H1 (cell line): ENCODE measurements around the gene MRPL1. TPM values are rescaled to one million over a fixed set of nuclear protein-coding genes. Genes with fewer than 3 reads are reported as not detected.

Experiments used
- CTCF ChIA-PET: fragments of 300-600 bp; sonication (Branson Sonifier 250); formaldehyde crosslinking; loops from one replicate; lab custom pipeline; 2021; ENCODE audit not compliant: partially characterized antibody; lab: Charles Lee
- POLR2A ChIA-PET: fragments of 300-600 bp; sonication (Branson Sonifier 250); formaldehyde crosslinking; loops from one replicate; lab custom pipeline; 2021; ENCODE audit warnings: inconsistent platforms; ENCODE audit not compliant: partially characterized antibody; lab: Charles Lee
- DNase-seq, 2 experiments: peaks; one replicate each; pipeline versions ENCODE4 v3.0.0 to v3.0.0-alpha.2; 2010 to 2022; ENCODE audit warnings: low spot score in 2 of 2, low read depth in 1 of 2, mixed read lengths in 1 of 2
- FAIRE-seq: peaks from 2 replicates; lab custom pipeline; 2011; peaks lifted over from hg19 to GRCh38; lab: Jason Lieb, UNC
- H2AFZ ChIP-seq: 2 replicates; pipeline ENCODE4 v1.8.1; 2012; ENCODE audit warnings: low read length, inconsistent platforms
- H2AK5ac ChIP-seq: 2 replicates; pipeline ENCODE4 v1.6.1; 2013; ENCODE audit warnings: low read depth, low read length
- H2BK120ac ChIP-seq: replicated peaks from 2 replicates; pipeline ENCODE3; 2013; ENCODE audit warnings: low read depth, low read length, inconsistent platforms
- H2BK12ac ChIP-seq: 2 replicates; pipeline ENCODE4 v1.6.1; 2013; ENCODE audit warnings: low read depth, low read length
- H2BK15ac ChIP-seq: 2 replicates; pipeline ENCODE4 v1.6.1; 2013; ENCODE audit warnings: low read length
- H2BK20ac ChIP-seq: 2 replicates; pipeline ENCODE4 v1.6.1; 2013; ENCODE audit warnings: low read length
- H2BK5ac ChIP-seq: 2 replicates; pipeline ENCODE4 v1.6.1; 2013; ENCODE audit warnings: low read depth, low read length
- H3K14ac ChIP-seq: 2 replicates; pipeline ENCODE4 v1.6.1; 2013; ENCODE audit warnings: inconsistent platforms; ENCODE audit not compliant: insufficient read length
- H3K18ac ChIP-seq: 2 replicates; pipeline ENCODE4 v1.6.1; 2013; ENCODE audit warnings: low read length; ENCODE audit errors: extremely low read depth
- H3K23ac ChIP-seq: 2 replicates; pipeline ENCODE4 v1.6.1; 2013; ENCODE audit warnings: inconsistent platforms; ENCODE audit not compliant: insufficient read length
- H3K23me2 ChIP-seq: 2 replicates; pipeline ENCODE4 v1.6.1; 2013; ENCODE audit warnings: low read depth, low read length
- H3K27ac ChIP-seq: 2 replicates; pipeline ENCODE4 v1.6.1; 2011; ENCODE audit warnings: low read depth, low read length, inconsistent platforms
- H3K27me3 ChIP-seq, 4 experiments: replicated peaks in 1 of 4; 1 replicate in 1 of 4; 2 replicates in 3 of 4; pipeline versions ENCODE4 v1.6.1 to v1.8.1; 2011 to 2013; ENCODE audit warnings: low read length in 3 of 4, mild to moderate bottlenecking in 3 of 4, inconsistent platforms in 2 of 4, mixed read lengths in 2 of 4, moderate library complexity in 1 of 4; ENCODE audit not compliant: control insufficient read depth in 3 of 4, insufficient read depth in 3 of 4; ENCODE audit errors: extremely low read depth in 1 of 4
- H3K36me3 ChIP-seq, 4 experiments: 2 replicates each; pipeline versions ENCODE4 v1.6.1 to v1.8.1; 2011 to 2013; ENCODE audit warnings: mild to moderate bottlenecking in 4 of 4, low read length in 3 of 4, moderate library complexity in 2 of 4, control low read depth in 1 of 4, inconsistent platforms in 1 of 4; ENCODE audit not compliant: insufficient read depth in 4 of 4, control insufficient read depth in 2 of 4
- H3K4ac ChIP-seq: replicated peaks from 2 replicates; pipeline ENCODE3; 2013; ENCODE audit warnings: low read length, low read depth, mixed read lengths, inconsistent platforms; ENCODE audit not compliant: insufficient read length
- H3K4me1 ChIP-seq, 4 experiments: replicated peaks in 1 of 4; 1 replicate in 1 of 4; 2 replicates in 3 of 4; pipeline versions ENCODE4 v1.6.1 to v1.8.1; 2011 to 2013; ENCODE audit warnings: low read length in 3 of 4, inconsistent platforms in 2 of 4, mixed read lengths in 1 of 4; ENCODE audit not compliant: insufficient read depth in 4 of 4, control insufficient read depth in 3 of 4
- H3K4me2 ChIP-seq, 2 experiments: 2 replicates each; pipeline versions ENCODE4 v1.6.1 to v1.8.1; 2011 to 2013; ENCODE audit warnings: low read depth in 2 of 2, low read length in 2 of 2, control low read depth in 1 of 2, inconsistent platforms in 1 of 2, mild to moderate bottlenecking in 1 of 2; ENCODE audit not compliant: insufficient read depth in 1 of 2
- H3K4me3 ChIP-seq, 4 experiments: fragments of 200-600, 300-600 bp in 1 of 4; sonication (generic), shearing (Covaris generic), sonication (Bioruptor Twin) in 1 of 4; 2 replicates each; pipeline versions ENCODE4 v1.5.1 to v1.8.1; 2011 to 2016; ENCODE audit warnings: low read length in 4 of 4, low read depth in 3 of 4, control low read depth in 2 of 4, inconsistent platforms in 2 of 4, mild to moderate bottlenecking in 2 of 4, mixed read lengths in 1 of 4, moderate library complexity in 1 of 4; ENCODE audit not compliant: insufficient read depth in 2 of 4; ENCODE audit errors: extremely low read depth in 1 of 4
- H3K56ac ChIP-seq: replicated peaks from 2 replicates; pipeline ENCODE3; 2013; ENCODE audit warnings: low read depth, mild to moderate bottlenecking, mixed read lengths, low read length, inconsistent platforms; ENCODE audit not compliant: insufficient read length
- H3K79me1 ChIP-seq: 2 replicates; pipeline ENCODE4 v1.6.1; 2013; ENCODE audit warnings: low read depth, low read length, control low read depth
- H3K79me2 ChIP-seq, 2 experiments: 2 replicates each; pipeline versions ENCODE4 v1.6.1 to v1.8.1; 2012 to 2013; ENCODE audit warnings: low read length in 2 of 2, mild to moderate bottlenecking in 2 of 2, inconsistent platforms in 1 of 2; ENCODE audit not compliant: insufficient read depth in 2 of 2, control insufficient read depth in 1 of 2
- H3K9ac ChIP-seq, 4 experiments: replicated peaks in 1 of 4; 1 replicate in 1 of 4; 2 replicates in 3 of 4; pipeline versions ENCODE4 v1.6.1 to v1.8.1; 2011 to 2013; ENCODE audit warnings: low read depth in 3 of 4, low read length in 3 of 4, control low read depth in 2 of 4, mild to moderate bottlenecking in 2 of 4, moderate library complexity in 2 of 4, inconsistent platforms in 1 of 4; ENCODE audit errors: extremely low read depth in 1 of 4
- H3K9me3 ChIP-seq, 2 experiments: 2 replicates each; pipeline versions ENCODE4 v1.6.1 to v1.8.1; 2012 to 2013; ENCODE audit warnings: mild to moderate bottlenecking in 2 of 2, moderate library complexity in 2 of 2, control low read depth in 1 of 2, inconsistent platforms in 1 of 2, low read depth in 1 of 2, low read length in 1 of 2, mixed read lengths in 1 of 2; ENCODE audit not compliant: insufficient read depth in 2 of 2
- H4K20me1 ChIP-seq, 2 experiments: replicated peaks in 1 of 2; 2 replicates each; pipeline versions ENCODE3 to v1.8.1; 2011 to 2013; ENCODE audit warnings: inconsistent platforms in 2 of 2, low read length in 2 of 2, mild to moderate bottlenecking in 1 of 2; ENCODE audit not compliant: insufficient read depth in 2 of 2, control insufficient read depth in 1 of 2
- H4K5ac ChIP-seq: 2 replicates; pipeline ENCODE4 v1.6.1; 2013; ENCODE audit warnings: low read length, low read depth, mixed read lengths, inconsistent platforms; ENCODE audit not compliant: insufficient read length
- H4K8ac ChIP-seq: 2 replicates; pipeline ENCODE4 v1.8.0; 2013; ENCODE audit warnings: mild to moderate bottlenecking, moderate library complexity, low read length, inconsistent platforms; ENCODE audit not compliant: insufficient read depth; ENCODE audit errors: extremely low read depth
- H4K91ac ChIP-seq: replicated peaks from 2 replicates; pipeline ENCODE3; 2013; ENCODE audit warnings: low read length, mixed read lengths, inconsistent platforms; ENCODE audit not compliant: insufficient read length
- BACH1 ChIP-seq: IDR thresholded peaks from 2 replicates; pipeline ENCODE4 v1.6.1; 2012; ENCODE audit warnings: low read length, improper control_type of control experiment
- CBX5 ChIP-seq: fragments of 300-800, 300-1000 bp; sonication (generic); IDR thresholded peaks from 2 replicates; pipeline ENCODE4 v1.7.1; 2016; ENCODE audit warnings: antibody characterized with exemption, low read length, low read depth
- CHD1 ChIP-seq: IDR thresholded peaks from 2 replicates; pipeline ENCODE4 v1.6.1; 2012; ENCODE audit warnings: low read depth, low read length, improper control_type of control experiment
- SIN3A ChIP-seq, 2 experiments: IDR thresholded peaks in 1 of 2; conservative IDR thresholded peaks in 1 of 2; 2 replicates each; pipeline ENCODE4 v1.6.1; 2011 to 2012; ENCODE audit warnings: low read length in 2 of 2, improper control_type of control experiment in 1 of 2, low read depth in 1 of 2, mild to moderate bottlenecking in 1 of 2
- SIRT6 ChIP-seq: IDR thresholded peaks from one replicate; pipeline ENCODE4 v1.7.1; 2012; ENCODE audit warnings: low read length, inconsistent platforms
- WGBS, 2 experiments: shearing (Covaris generic) in 1 of 2; methylation state at CpG; one replicate each; pipeline versions ENCODE4 v1.1.6 to v1.1.7; 2013 to 2015; ENCODE audit warnings: low lambda C conversion rate in 2 of 2, mixed read lengths in 2 of 2, inconsistent platforms in 1 of 2, low coverage in 1 of 2, missing lambda C conversion rate in 1 of 2; ENCODE audit not compliant: insufficient replicate concordance in 2 of 2, insufficient coverage in 1 of 2, insufficient read length in 1 of 2; ENCODE audit errors: extremely low coverage in 1 of 2, missing lambda C conversion rate in 1 of 2; 5-methylcytosine and 5-hydroxymethylcytosine counted together
- polyA plus RNA-seq, 7 experiments: library from polyadenylated mRNA; depleted of rRNA in 3 of 7; stranded (reverse) in 5 of 7; unstranded in 2 of 7; fragments of >200 nt in 5 of 7; fragments of 200-250 nt in 2 of 7; gene quantifications; 1 replicate in 5 of 7; 2 replicates in 1 of 7; 4 replicates in 1 of 7; pipeline versions ENCODE4 v1.2.1 to v1.2.3, GENCODE V29; 2011 to 2013; ENCODE audit warnings: missing spikeins in 2 of 7, mixed read lengths in 2 of 7
- total RNA-seq: library from RNA; stranded (reverse); fragmentation: NEBNext Ultra II Directional; extraction: Animal tissue kit (Norgen Biotek cat#: 25700); gene quantifications from 2 replicates; pipeline ENCODE4 v1.2.1, GENCODE V29; 2021

Gene MRPL1
- total and polyA plus RNA-seq, 2 of the 8 experiments (the other 6 are each of a cell fraction or from before 2014, with no cell fraction given), result 9.6 to 37.0 TPM

GRCh38 chr4:77903186-77903585, 40.6 kb downstream of the MRPL1 start:
- H3K9me3 ChIP-seq, result no peaks in the 10 kb centered on the region
- H4K8ac ChIP-seq, result no peak overlapping the region
- POLR2A ChIA-PET, result no interaction called here
- no peak overlapping the region for H2BK12ac ChIP-seq
- no peak overlapping the region for H4K91ac ChIP-seq
- no peak overlapping the region for H2BK15ac ChIP-seq
- H2AK5ac ChIP-seq, result no peak overlapping the region
- 86% methylated on average over 1 of the region's 1 CpG; no CpG with 5 or more reads in 1 of the 2 experiments for WGBS, 2 experiments
- no peak overlapping the region for H3K27ac ChIP-seq
- no peak overlapping the region for H3K14ac ChIP-seq
- no peak overlapping the region for H3K4me2 ChIP-seq
- H3K23me2 ChIP-seq, result no peaks in the 10 kb centered on the region
- no peak overlapping the region for H3K18ac ChIP-seq
- H3K79me2 ChIP-seq, result no peaks in the 10 kb centered on the region
- no peak overlapping the region for H2BK120ac ChIP-seq
- H3K4ac ChIP-seq, result no peak overlapping the region
- FAIRE-seq (no peak), DNase-seq (no peak)
- no peaks in the 10 kb centered on the region for H4K20me1 ChIP-seq
- peaks cover 0 to 3% (median under 1%) of the 10 kb centered on the region in 4 experiments; a peak in 1 of 8 replicates for H3K36me3 ChIP-seq
- no peak overlapping the region for H3K4me3 ChIP-seq
- H2BK5ac ChIP-seq, result no peak overlapping the region
- H3K23ac ChIP-seq, result no peak overlapping the region
- no peak overlapping the region for H3K9ac ChIP-seq
- no peak overlapping the region for H4K5ac ChIP-seq
- no peak overlapping the region for H2BK20ac ChIP-seq
- H3K79me1 ChIP-seq, result 0 out of 2 replicates have a peak, but pooled peaks cover 2% of the 10 kb centered on the region
- H3K56ac ChIP-seq, result no peak overlapping the region
- H3K4me1 ChIP-seq, result no peaks in the 10 kb centered on the region
- H3K27me3 ChIP-seq, result no peaks in the 10 kb centered on the region
- TF ChIP-seq SIN3A (conservative IDR thresholded peaks at IDR 0.05 in 1 of 2, IDR thresholded peaks at IDR 0.05 in 1 of 2; ENCODE audit: low read depth in 1 of 2, low read length in 2 of 2), result no peak
- no peak for TF ChIP-seq CBX5
- TF ChIP-seq SIRT6, result no peak
- TF ChIP-seq BACH1, result no peak
- no peak for TF ChIP-seq CHD1
- TF ChIP-seq, all 59 proteins: peak for 0
- CTCF ChIA-PET, result no interaction called here
- no peak overlapping the region for H2AFZ ChIP-seq
